Cardiac fibroblast (primary cell): Measurements from ENCODE around the gene EYS.
A peak's percentile ranks its signal among the peaks of the same experiment; 100 is the strongest.

Experiments
- DNase-seq, 2 donors: peaks; one replicate each; pipeline versions ENCODE4 v3.0.0 to v3.0.0-alpha.2; 2010; ENCODE audit warnings: low read depth in 2 of 2
- H3K4me3 ChIP-seq, 2 donors: replicated peaks in 1 of 2; 1 replicate in 1 of 2; 2 replicates in 1 of 2; pipeline ENCODE4 v1.5.1; 2011; ENCODE audit warnings: low read depth in 2 of 2, low read length in 2 of 2, mild to moderate bottlenecking in 2 of 2, moderate library complexity in 1 of 2
- TF ChIP-seq, protein P1 (sequence below): IDR thresholded peaks from one replicate; pipeline ENCODE4 v1.5.1; 2011; ENCODE audit warnings: low read depth, mild to moderate bottlenecking, low read length, inconsistent platforms

Gene EYS

DNA sequence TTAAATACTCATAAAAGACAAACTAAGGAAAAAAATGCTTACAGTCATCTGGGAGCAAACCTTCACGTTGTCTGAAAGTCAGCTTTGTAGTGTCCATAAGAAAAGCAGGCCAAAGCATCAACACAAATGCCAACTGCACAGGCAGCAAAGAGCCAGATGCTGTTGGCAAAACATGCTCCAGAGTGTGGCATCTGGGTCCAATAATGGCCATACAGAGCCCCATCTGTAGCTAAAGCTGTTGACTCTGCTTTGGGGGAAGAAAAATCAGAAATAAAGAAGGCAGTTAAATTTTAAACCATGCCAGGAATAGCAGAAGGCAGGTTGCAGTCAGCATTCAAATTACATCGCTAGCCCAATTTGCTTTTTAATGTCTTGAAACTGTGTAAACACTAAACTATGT is 776.3 kb downstream of the EYS start:
- TF ChIP-seq, protein P1, sequence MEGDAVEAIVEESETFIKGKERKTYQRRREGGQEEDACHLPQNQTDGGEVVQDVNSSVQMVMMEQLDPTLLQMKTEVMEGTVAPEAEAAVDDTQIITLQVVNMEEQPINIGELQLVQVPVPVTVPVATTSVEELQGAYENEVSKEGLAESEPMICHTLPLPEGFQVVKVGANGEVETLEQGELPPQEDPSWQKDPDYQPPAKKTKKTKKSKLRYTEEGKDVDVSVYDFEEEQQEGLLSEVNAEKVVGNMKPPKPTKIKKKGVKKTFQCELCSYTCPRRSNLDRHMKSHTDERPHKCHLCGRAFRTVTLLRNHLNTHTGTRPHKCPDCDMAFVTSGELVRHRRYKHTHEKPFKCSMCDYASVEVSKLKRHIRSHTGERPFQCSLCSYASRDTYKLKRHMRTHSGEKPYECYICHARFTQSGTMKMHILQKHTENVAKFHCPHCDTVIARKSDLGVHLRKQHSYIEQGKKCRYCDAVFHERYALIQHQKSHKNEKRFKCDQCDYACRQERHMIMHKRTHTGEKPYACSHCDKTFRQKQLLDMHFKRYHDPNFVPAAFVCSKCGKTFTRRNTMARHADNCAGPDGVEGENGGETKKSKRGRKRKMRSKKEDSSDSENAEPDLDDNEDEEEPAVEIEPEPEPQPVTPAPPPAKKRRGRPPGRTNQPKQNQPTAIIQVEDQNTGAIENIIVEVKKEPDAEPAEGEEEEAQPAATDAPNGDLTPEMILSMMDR = no peak
- no peak for DNase-seq
- no peak overlapping the region for H3K4me3 ChIP-seq

DNA sequence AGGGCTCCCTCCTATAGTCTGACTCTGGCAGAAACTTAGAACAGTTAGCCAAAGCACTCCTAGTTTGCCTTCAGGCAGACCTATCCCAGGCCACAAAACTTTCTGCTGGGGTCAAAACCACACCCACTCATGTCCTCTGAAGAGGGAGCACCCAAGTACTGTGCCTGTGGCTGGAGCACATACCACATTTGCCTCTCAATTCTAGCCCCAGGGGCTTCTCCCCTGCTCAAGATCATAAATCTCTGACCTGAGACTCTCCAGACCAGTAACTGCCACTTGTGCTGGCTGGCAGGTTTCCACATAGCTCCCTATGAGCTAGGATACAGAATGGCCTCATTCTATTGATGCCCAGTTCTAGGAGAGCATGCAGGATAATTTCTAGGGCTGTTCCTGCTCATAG is 781.0 kb downstream of the EYS start:
- TF ChIP-seq, protein P1 = no peak
- no peak overlapping the region for H3K4me3 ChIP-seq
- DNase-seq = no peak

DNA sequence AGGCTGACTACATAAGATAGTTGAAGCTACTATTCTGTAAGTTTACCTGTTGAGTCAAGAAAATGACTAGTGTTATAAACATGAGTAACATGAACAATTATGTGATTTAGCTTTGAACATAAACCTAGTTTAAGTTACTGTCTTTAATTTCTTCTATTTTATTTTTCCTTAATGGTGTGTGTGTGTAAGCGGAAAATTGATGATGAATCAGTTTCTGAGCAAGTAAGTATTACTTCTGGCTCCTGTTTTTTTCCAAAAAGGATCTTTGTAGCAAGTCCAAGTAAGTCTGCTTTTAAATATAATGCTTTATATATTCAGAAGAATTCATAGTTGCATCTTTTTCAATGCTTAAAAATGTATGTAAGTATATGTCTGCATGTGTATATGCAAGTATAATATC is 786.8 kb downstream of the EYS start:
- H3K4me3 ChIP-seq = no peak overlapping the region
- DNase-seq = no peak
- TF ChIP-seq, protein P1 = no peak

DNA sequence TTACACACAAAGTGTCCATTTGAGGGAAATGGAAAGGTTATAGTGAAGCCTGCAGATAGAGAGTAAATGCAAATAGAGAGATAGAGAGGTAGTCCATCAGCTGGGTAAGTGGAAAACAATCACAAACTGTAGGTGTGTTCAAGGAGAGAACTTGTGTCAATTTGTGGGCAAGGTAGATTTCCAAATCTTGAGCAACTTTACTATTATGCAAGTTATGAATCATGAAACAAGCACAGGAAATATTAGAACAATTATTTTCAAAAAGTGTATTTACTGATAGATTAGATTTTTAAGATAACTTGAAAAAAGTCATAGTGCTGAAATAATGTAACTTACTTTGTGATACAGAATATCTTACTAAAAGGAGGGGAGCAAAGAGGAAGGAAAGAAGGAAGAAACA is 792.9 kb downstream of the EYS start:
- H3K4me3 ChIP-seq = no peak overlapping the region
- peak in 1 of 2 donors; percentile 10 for DNase-seq
- TF ChIP-seq, protein P1 = no peak

DNA sequence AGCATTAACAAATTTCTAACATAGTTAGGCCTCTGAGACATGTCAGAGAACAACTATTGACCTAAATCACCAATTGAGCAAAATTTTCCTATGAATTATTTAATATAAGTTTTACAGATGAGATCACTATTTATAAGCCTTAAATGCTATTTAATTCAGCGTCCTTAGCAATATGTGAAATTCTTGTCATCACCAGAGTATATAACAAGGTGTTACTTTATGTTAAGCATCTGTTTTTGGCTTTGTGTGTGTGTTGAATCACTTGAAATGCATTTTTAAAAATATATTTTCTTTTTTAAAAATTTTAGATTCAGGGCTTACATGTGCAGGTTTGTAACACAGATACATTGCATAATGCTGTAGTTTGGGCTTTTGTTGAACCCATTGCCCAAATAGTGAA is 794.1 kb downstream of the EYS start:
- TF ChIP-seq, protein P1 = no peak
- no peak overlapping the region for H3K4me3 ChIP-seq
- DNase-seq = no peak

DNA sequence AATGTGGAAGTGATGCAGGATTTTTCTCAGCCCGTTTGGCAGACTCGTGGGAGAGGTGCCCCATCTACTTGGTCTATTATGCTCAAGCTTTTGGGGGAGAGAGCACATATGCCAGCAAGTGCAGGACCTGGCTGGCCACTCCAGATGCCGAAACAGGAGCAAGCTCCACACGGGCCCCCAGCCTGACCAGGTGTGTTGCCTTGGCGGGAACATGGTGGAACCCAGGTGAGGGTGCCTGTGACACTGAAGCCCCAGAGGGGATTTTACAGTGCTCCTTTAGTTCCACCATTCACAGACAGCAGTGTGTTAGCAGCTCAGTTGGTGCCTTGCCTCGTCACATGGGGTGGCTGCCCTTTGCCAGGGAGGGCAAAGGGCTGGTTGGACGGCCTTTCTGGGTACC is 798.9 kb downstream of the EYS start:
- TF ChIP-seq, protein P1 = no peak
- no peak overlapping the region for H3K4me3 ChIP-seq
- DNase-seq = no peak

DNA sequence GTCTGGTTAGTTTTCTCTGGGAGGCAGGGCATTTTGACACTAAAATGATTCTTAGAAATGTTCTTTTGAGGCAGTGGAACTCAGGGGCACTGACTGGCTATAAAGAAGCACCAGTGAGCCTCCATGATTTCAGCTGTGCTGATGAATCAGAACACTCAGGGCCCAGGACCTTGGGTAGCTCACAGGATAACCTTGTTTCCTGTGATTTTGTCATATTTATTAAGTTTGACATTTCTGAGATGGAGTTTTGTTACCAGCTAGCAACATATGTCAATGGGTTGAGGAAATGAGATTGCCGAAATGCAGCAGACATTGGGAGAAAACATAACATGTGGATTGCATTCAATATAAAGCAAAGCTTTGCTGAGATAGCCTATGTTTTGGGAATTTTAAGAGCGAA is 802.4 kb downstream of the EYS start:
- TF ChIP-seq, protein P1 = no peak
- H3K4me3 ChIP-seq = no peak overlapping the region
- no peak for DNase-seq
